ENCODE measurements around the gene TBPL1.
"Not testable (repeated sequence)": the region's sequence is repeated elsewhere in the genome, so short reads cannot be mapped to it uniquely, and the experiment has no call there.

Gene TBPL1

GRCh38 chr6:133973109-133973971 lies 20.3 kb downstream of the TBPL1 start:
- DNase-seq (ENCODE audit: low read depth in 1 of 2, low spot score in 1 of 2): no peak

GRCh38 chr6:133977983-133978895 lies 25.2 kb downstream of the TBPL1 start:
- no peak for DNase-seq (ENCODE audit: low read depth in 1 of 2, low spot score in 1 of 2)

- DNase-seq (ENCODE audit: low read depth in 1 of 2, low spot score in 1 of 2): no peak
Observed at GRCh38 chr6:133978896-133979240, 25.8 kb downstream of the TBPL1 start.

GRCh38 chr6:133979269-133979963 lies 26.4 kb downstream of the TBPL1 start:
- DNase-seq (ENCODE audit: low read depth in 1 of 2, low spot score in 1 of 2): not testable (repeated sequence)

GRCh38 chr6:133980168-133980567 lies 27.1 kb downstream of the TBPL1 start:
- DNase-seq (ENCODE audit: low read depth in 1 of 2, low spot score in 1 of 2): no peak

- DNase-seq (ENCODE audit: low read depth in 1 of 2, low spot score in 1 of 2): peak in 1 of 2 donors; percentile 18
Observed at GRCh38 chr6:133983099-133983939, 30.3 kb downstream of the TBPL1 start.

- no peak for DNase-seq (ENCODE audit: low read depth in 1 of 2, low spot score in 1 of 2)
Observed at GRCh38 chr6:133985970-133986369, 32.9 kb downstream of the TBPL1 start.

- DNase-seq (ENCODE audit: low read depth in 1 of 2, low spot score in 1 of 2): no peak
Observed at GRCh38 chr6:133986942-133987341, 33.9 kb downstream of the TBPL1 start.

- DNase-seq (ENCODE audit: low read depth in 1 of 2, low spot score in 1 of 2): no peak
Observed at GRCh38 chr6:133989525-133989924, 36.5 kb downstream of the TBPL1 start.

- no peak for DNase-seq (ENCODE audit: low read depth in 1 of 2, low spot score in 1 of 2)
Observed at GRCh38 chr6:133990321-133990720, 37.3 kb downstream of the TBPL1 start.

- no peak for DNase-seq (ENCODE audit: low read depth in 1 of 2, low spot score in 1 of 2)
Observed at GRCh38 chr6:133991096-133991593, 38.1 kb downstream of the TBPL1 start.

- no peak for DNase-seq (ENCODE audit: low read depth in 1 of 2, low spot score in 1 of 2)
Observed at GRCh38 chr6:133992992-133993680, 40.1 kb downstream of the TBPL1 start.

GRCh38 chr6:133995296-133995695 lies 42.3 kb downstream of the TBPL1 start:
- no peak for DNase-seq (ENCODE audit: low read depth in 1 of 2, low spot score in 1 of 2)

- no peak for DNase-seq (ENCODE audit: low read depth in 1 of 2, low spot score in 1 of 2)
Observed at GRCh38 chr6:133995758-133996157, 42.7 kb downstream of the TBPL1 start.

- DNase-seq (ENCODE audit: low read depth in 1 of 2, low spot score in 1 of 2): no peak
Observed at GRCh38 chr6:133997267-133997666, 44.2 kb downstream of the TBPL1 start.

GRCh38 chr6:133999305-133999704 lies 46.3 kb downstream of the TBPL1 start:
- DNase-seq (ENCODE audit: low read depth in 1 of 2, low spot score in 1 of 2): no peak

- DNase-seq (ENCODE audit: low read depth in 1 of 2, low spot score in 1 of 2): no peak
Observed at GRCh38 chr6:134000443-134000842, 47.4 kb downstream of the TBPL1 start.

GRCh38 chr6:134002821-134003220 lies 49.8 kb downstream of the TBPL1 start:
- DNase-seq (ENCODE audit: low read depth in 1 of 2, low spot score in 1 of 2): no peak

- no peak for DNase-seq (ENCODE audit: low read depth in 1 of 2, low spot score in 1 of 2)
Observed at GRCh38 chr6:134003542-134003951, 50.5 kb downstream of the TBPL1 start.

GRCh38 chr6:134004714-134005113 lies 51.7 kb downstream of the TBPL1 start:
- no peak for DNase-seq (ENCODE audit: low read depth in 1 of 2, low spot score in 1 of 2)
